Right lobe of liver (tissue), 4 donors: ENCODE data around the gene RBP4.

Experiments used
- CTCF ChIP-seq, 4 donors: fragments of 200-600 bp in 3 of 4; fragments of 450-650 bp in 1 of 4; IDR thresholded peaks; one replicate each; pipeline versions ENCODE4 v1.5.1 to v1.8.0; 2016 to 2022; ENCODE audit warnings: antibody characterized with exemption in 4 of 4, mild to moderate bottlenecking in 2 of 4
- POLR2A ChIP-seq: fragments of 450-650 bp; IDR thresholded peaks from one replicate; pipeline ENCODE4 v1.6.1; 2017; ENCODE audit warnings: antibody characterized with exemption, mild to moderate bottlenecking
- donor health status: DM: no; HTN: no; CAD: no.
- donor health status: DM: no; HTN: no; CAD: no.
- donor health status: DM: no; HTN: yes; CAD: no.

- TF ChIP-seq CTCF (IDR thresholded peaks at IDR 0.05) (no peak), POLR2A (no peak)
Measured at GRCh38 chr10:93594518-93594917, 6.5 kb downstream of the RBP4 start.
